ENCODE measurements around the gene GNGT2.

- TF ChIP-seq POLR2A (IDR thresholded peaks at IDR 0.05) (no peak), CTCF (IDR thresholded peaks at IDR 0.05) (no peak)
Observed at GRCh38 chr17:49223168-49223516, 12.8 kb upstream of the GNGT2 start.
